Measurements from ENCODE around the gene RBM19.

RBM19 gene

DNA sequence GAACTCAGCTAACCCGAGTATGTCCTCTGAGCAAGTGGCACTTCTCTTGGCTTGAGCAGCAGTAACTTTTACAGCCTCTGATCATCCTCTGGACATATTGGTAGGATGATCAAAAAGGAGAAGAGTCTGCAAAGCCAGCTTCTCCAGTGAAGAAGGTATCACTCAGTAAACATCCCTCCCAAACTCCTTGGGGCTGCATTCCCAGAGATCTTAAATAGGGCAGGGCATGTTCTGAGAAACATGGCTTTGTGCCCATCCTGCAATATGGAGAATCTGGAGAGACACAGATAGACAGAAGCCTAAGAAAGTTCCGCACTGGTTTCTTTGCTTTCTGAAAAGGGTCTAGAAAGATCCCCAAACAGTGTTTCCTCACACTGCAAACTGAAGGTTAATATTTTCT lies 65.4 kb downstream of the RBM19 start:
- no peak for DNase-seq

DNA sequence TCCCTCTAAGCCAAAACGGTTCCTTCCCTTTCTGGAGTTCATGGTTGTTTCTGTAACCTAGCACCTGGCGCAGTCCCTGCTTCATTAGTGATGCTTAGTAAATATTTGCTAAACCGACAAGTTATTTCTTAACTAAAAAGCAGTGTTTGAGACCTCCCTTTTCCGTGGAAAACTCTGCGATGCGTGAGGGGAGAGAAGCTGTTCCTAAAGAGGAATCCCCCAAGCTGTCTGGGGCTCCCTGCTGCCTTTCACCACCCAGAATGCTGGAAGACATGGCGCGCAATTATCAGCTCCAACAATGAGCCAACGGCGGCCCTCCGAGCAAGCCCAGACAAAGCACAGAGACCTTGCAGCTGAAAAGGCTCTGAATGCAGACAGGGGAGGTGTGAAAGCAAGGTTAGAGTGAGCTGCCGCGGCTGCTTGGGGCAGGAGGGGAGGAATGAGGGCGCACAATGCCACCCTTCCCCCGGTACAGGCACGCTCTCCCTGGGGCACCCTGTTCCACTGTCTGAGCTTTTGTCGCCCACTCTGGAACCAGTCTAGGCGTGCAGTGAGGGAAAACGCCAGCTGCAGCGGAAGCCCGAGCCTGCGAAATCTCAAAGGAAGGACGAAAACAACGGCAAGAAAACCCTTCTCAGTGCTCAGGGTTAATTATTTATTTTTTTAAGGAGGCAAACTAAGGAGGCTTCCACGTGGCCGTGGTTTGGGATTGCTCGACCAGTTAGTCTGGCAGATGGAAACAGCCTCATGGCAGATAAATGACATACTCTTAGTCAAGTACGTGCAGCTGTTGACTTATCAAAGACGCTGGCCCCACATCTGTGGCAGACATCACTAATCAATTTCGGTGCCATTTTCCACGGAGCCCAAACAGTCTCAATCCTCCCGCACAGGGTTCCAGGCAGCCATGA lies 66.3 kb downstream of the RBM19 start:
- no peak for DNase-seq

- DNase-seq = no peak
Observed at GRCh38 chr12:113899042-113899560, 67.0 kb downstream of the RBM19 start.

DNA sequence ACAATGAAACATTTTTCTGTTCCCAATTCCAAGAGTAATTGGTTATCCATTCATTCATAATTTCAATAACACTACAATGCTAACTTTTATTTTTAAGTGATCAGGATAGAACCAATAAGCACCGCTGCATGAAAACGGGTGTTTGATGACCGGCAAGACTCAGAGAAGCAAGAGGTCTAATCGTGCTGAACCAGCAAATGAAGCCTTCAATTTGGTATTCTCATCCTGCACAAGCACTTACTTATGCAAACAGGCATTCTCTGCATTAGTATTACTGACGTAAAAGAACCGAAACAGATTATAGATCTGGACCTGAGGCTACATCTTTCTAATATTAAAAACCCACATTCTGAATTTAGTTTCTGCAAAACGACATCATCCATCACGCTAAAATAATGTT lies 67.7 kb downstream of the RBM19 start:
- DNase-seq = no peak

DNA sequence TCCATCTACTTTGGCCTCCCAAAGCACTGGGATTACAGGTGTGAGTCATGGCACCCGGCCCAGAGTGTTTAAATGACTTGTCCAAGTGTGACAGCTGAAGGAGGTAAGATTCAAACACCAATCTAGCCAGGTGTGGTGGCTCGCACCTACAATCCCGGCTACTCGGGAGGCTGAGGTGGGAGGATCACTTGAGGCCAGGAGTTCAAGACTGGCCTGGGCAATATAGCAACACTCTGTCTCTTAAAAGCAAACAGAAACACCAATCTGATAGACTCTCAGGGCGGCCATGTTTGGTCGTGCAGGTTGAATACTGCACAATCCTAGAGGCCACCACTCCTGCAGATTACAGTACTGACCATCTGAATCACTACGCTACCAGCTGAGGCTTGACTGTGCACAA lies 68.7 kb downstream of the RBM19 start:
- DNase-seq = no peak

- no peak for DNase-seq
Observed at GRCh38 chr12:113896841-113897240, 69.3 kb downstream of the RBM19 start.

DNA sequence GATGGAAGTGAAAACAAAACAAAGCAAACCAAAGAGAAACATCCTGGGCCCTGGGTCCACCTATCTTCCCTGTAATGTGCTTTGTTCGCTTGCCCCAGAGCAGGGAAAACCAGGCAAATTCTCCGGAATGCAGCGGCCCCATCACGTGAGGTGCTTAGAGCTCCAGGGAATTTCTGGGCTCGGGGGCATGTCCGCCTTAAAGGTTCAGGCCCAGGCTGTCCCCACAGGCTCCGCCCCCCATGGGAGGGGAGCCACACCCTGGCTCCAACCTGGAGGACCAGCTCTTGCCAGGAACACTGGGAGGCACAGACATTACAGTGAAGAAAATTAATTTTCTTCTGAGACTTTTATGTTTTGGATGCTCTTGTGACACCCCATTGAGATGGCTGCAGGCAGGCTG lies 69.9 kb downstream of the RBM19 start:
- DNase-seq = no peak

DNA sequence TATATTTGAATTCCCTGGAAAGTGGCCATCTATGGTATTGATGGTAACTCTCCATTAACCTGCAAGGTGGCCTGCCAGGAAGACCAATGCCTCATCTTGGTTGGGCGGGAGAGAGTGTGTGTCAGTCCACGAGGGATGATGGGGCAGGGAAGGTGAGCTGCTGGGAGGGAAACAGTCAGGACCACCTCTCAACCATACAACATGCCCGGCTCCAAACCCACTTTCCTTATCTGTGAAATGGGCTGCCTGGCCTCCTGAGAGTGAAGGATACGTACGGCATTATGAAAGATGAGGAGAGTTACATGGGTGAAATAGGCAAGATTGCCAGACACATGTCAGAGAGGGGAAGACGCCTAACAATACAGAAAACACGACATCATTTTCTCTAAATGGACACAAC lies 70.9 kb downstream of the RBM19 start:
- no peak for DNase-seq

- no peak for DNase-seq
Observed at GRCh38 chr12:113894697-113895096, 71.4 kb downstream of the RBM19 start.

DNA sequence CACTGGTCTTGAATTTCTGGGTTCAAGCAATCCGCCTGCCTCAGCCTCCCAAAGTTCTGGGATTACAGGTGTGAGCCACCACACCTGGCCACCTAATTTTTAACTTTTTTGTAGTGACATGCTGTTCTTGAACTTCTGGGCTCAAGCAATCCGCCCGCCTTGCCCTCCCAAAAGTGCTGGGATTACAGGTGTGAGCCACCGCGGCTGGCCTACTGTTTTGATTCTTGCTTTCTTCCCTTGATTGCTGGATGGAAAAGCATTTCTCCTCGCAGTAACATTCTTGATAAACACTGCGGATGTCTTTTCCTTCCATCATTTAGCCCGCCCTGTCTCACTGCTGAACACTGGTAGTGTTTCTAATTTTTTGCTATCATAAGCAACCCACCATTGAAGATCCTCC lies 72.9 kb downstream of the RBM19 start:
- no peak for DNase-seq

DNA sequence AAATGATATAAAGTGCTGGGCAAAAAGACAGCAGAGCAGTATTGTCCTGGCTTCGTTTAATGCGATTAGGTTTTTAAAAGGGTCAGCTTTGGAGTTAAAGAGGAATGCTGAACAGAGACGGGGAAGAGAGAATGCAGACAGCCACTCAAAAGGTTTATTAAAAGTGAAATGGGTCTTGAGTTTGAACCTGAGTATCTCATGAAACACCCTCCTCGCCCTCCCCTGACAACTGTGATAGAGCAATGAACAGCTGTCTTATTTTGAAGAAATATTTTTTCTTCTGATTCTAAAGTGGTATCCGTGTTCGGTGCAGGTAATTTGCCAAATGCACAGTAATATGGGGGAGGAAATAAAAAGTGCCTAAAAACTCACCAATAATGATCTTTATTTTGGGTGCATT lies 73.6 kb downstream of the RBM19 start:
- DNase-seq = no peak

GRCh38 chr12:113891739-113892520 lies 74.2 kb downstream of the RBM19 start:
- DNase-seq = no peak

- no peak for DNase-seq
Observed at GRCh38 chr12:113891167-113891692, 74.9 kb downstream of the RBM19 start.

- no peak for DNase-seq
Observed at GRCh38 chr12:113889891-113890581, 76.1 kb downstream of the RBM19 start.

DNA sequence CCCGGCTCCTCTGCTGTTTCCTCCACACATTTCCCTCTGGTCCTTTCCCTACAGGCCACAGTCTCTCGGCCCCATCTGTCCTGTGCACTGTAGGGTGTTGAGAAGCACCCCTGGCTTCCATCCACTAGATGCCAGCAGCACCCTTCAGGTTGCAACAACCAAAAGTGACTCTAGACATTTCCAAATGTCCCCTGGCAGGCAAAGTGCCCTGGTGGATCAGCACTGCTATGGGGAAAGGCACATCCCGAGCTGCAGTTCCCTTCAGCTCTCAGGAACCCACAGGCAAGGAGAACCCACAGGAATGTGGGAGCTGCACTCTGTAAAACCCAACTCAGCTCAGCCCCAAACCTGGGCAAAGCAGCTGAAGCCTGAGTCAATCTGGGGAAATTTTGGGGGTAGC lies 77.0 kb downstream of the RBM19 start:
- DNase-seq = no peak

- DNase-seq = no peak
Observed at GRCh38 chr12:113888435-113888834, 77.7 kb downstream of the RBM19 start.

DNA sequence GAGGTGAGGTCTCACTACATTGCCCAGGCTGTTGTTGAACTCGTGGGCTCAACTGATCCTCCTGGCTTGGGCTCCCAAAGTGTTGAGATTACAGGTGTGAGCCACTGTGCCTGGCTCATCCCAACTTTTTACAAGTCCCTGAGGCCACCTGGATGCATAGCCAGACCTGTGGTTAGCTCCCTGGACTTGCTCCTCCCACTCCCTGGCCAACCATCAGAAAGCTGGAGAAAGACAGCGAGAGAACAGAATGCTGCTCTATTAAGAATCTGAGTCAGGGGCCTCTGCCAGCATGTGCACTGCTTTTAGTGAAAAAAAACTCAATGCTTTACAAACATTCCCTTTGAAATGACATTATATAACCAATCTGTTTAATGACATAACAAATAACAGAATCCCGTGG lies 78.2 kb downstream of the RBM19 start:
- DNase-seq = no peak

DNA sequence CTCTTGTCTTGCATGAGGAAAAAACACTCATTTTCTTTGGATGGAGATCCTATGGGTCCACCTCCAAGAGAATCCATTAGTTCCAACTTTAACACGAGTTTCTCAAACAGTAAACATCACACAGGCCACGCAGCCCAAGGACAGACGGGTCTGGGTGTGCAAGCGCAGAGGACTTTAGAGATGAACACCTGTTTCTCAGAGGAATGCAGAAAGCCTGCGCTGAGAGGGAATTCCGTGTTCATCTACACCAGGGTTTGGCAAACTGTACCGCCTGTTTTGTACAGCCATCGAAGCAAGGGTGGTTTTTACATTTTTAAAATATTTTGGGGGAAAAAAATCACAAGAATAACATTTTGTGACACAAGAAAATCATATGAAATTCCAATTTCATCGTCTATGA lies 79.4 kb downstream of the RBM19 start:
- no peak for DNase-seq

- no peak for DNase-seq
Observed at GRCh38 chr12:113884392-113884791, 81.7 kb downstream of the RBM19 start.

- no peak for DNase-seq
Observed at GRCh38 chr12:113882690-113883089, 83.4 kb downstream of the RBM19 start.

- DNase-seq = no peak
Observed at GRCh38 chr12:113880988-113881962, 84.8 kb downstream of the RBM19 start.

- no peak for DNase-seq
Observed at GRCh38 chr12:113880326-113880725, 85.8 kb downstream of the RBM19 start.

Measured in stimulated activated CD4-positive, alpha-beta T cell treated with anti-CD3 and anti-CD28 coated beads, Interleukin-2, amount 100 ng/mL, for 24 hours (primary cell).